GM12874 (cell line): ENCODE data around the gene MYO5B.

Experiments
- TF ChIP-seq, protein P1 (sequence below): IDR thresholded peaks from 2 replicates; pipeline ENCODE4 v1.5.1; 2011; ENCODE audit warnings: low read depth, mild to moderate bottlenecking, control low read depth, low read length, moderate library complexity; ENCODE audit not compliant: insufficient read depth

The MYO5B gene

GRCh38 chr18:50159654-50160046, 35.3 kb downstream of the MYO5B start:
- TF ChIP-seq, protein P1, sequence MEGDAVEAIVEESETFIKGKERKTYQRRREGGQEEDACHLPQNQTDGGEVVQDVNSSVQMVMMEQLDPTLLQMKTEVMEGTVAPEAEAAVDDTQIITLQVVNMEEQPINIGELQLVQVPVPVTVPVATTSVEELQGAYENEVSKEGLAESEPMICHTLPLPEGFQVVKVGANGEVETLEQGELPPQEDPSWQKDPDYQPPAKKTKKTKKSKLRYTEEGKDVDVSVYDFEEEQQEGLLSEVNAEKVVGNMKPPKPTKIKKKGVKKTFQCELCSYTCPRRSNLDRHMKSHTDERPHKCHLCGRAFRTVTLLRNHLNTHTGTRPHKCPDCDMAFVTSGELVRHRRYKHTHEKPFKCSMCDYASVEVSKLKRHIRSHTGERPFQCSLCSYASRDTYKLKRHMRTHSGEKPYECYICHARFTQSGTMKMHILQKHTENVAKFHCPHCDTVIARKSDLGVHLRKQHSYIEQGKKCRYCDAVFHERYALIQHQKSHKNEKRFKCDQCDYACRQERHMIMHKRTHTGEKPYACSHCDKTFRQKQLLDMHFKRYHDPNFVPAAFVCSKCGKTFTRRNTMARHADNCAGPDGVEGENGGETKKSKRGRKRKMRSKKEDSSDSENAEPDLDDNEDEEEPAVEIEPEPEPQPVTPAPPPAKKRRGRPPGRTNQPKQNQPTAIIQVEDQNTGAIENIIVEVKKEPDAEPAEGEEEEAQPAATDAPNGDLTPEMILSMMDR, result no peak

DNA sequence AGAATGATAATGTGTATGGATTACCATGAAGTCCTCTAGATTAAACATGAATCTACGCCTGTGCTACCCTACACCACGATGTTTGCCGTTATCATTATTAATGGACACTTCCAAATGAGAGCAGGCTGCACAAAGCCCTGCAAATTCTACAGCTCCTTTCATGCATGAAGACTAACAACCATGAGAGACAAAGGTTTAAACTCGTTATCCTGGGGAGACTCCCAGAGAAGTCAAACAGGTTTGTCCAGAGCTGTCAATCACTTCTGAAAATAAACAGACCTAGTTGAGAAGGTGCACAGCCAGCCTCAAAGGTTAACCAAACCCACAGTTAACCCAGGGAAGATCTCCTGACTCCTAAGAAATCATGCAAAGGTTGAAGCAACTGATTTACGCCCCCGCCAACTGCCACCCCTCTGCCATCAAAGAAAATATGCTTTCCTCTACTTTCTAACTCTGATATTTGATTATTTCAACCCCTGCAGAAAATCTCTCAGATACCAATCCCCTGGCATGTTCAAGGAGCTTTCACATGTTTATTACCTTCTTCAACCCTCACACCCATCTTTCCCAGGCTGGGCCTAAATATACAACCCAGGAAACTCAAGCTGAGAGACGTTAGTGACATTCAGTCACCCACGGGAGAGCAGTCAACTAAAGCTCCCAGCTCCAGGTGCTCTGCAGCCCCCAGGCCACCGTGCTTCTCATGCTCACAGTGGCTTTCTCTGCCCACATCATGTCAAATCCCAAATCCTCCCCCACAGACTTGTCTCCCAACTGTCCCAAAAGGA, 35.9 kb downstream of the MYO5B start:
- TF ChIP-seq, protein P1, result no peak

DNA sequence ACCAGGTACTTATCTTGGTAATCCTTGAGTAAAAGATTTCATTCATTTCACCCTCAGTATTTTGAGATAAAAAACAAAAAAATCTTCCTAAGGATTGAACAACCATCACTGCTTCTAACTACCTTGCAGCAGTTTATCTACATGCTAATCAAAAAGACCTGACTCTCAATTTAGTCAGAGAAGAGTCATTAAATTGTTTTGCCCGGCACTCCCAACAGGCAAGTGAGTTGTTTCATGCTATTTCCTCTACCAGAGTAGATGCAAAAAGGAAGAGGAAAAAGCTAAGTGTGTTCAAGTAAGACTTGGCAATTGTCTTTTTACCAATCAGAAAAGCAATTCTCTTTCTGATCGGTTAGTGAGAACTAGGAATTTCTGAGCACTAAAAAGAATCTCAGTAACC, 39.5 kb downstream of the MYO5B start:
- TF ChIP-seq, protein P1, result no peak

DNA sequence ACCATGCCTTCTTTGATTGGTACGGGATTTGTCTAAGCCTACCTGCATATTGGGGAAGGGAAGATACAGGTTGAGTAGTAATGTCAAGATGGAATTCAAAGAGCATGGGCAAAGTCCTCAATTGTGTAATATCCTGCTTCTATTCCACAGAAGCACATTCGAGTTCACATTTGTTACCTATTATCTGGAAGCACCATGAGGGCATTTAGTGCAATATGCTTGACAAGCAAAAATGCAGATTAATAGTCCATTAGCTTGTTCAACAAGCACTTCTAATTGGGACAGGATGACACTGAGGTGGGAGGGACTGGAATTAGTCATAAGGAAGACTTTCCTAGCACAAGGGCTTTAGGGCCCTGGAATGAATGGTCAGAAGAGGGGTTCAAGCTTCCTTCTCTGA, 40.5 kb downstream of the MYO5B start:
- TF ChIP-seq, protein P1, result no peak

DNA sequence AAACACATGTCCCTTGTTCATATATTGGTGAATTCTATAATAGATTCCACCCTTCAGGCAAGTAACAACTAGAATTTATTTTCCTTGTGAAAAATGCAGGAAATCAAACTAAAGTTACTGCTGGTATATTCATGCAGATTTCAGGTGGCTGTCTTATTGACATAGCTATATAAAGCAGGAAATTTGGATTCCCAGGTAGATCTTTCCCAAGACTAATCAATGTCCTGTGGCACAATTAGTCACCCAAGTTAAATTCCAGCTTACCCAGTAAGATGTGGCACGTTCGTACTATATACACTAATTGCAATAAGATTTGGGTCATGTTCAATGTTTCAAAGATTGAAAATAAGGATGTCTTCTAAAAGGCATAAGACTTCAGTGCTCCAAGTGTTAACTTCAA, 42.0 kb downstream of the MYO5B start:
- TF ChIP-seq, protein P1, result no peak

DNA sequence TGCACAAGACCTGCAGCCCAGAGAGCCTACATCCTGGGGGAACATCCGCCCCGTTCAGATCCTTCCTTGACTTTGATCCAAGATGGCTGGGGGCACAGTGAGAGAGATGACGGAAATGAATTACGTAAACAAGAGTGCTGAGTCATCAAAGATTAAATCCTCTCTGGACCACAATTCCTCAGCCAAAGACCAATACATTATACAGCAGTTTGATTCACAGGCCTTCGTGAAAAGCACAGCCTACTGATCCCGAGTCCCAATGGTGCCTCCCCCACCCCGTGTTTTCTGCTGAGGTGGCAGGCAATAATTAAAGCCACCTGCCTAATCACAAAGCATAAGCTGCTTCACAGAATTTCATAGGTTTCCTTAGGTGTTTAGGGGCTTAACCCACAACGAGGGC, 43.0 kb downstream of the MYO5B start:
- TF ChIP-seq, protein P1, result no peak

- TF ChIP-seq, protein P1, result no peak
Measured at GRCh38 chr18:50144540-50144939, 50.4 kb downstream of the MYO5B start.

GRCh38 chr18:50143886-50144285, 51.1 kb downstream of the MYO5B start:
- TF ChIP-seq, protein P1, result no peak
